GM21737 (cell line): ENCODE results near the gene LTC4S.
"Not testable (repeated sequence)": the region's sequence is repeated elsewhere in the genome, so short reads cannot be mapped to it uniquely, and the experiment has no call there.

Source experiments
- ATAC-seq: cut with Tn5 transposase; IDR thresholded peaks from one replicate; pipeline ENCODE4 v1.9.1; 2021; ENCODE audit warnings: mild to moderate bottlenecking, moderate library complexity; ENCODE audit not compliant: unreplicated experiment

Gene LTC4S

GRCh38 chr5:179769271-179769670 is 24.5 kb upstream of the LTC4S start:
- no peak for ATAC-seq

GRCh38 chr5:179769796-179770195 is 24.0 kb upstream of the LTC4S start:
- ATAC-seq: no peak

GRCh38 chr5:179771311-179771895 is 22.4 kb upstream of the LTC4S start:
- no peak for ATAC-seq

GRCh38 chr5:179772351-179772750 is 21.4 kb upstream of the LTC4S start:
- ATAC-seq: no peak

GRCh38 chr5:179773686-179774040 is 20.1 kb upstream of the LTC4S start:
- no peak for ATAC-seq

GRCh38 chr5:179774442-179774841 is 19.3 kb upstream of the LTC4S start:
- no peak for ATAC-seq

GRCh38 chr5:179776411-179776938 is 17.3 kb upstream of the LTC4S start:
- no peak for ATAC-seq

- no peak for ATAC-seq
These were observed 16.3 kb upstream of the LTC4S start for GRCh38 chr5:179777456-179777855.

- no peak for ATAC-seq
These were observed 15.9 kb upstream of the LTC4S start for GRCh38 chr5:179777909-179778308.

GRCh38 chr5:179778591-179778990 is 15.2 kb upstream of the LTC4S start:
- no peak for ATAC-seq

- no peak for ATAC-seq
These were observed 14.0 kb upstream of the LTC4S start for GRCh38 chr5:179779826-179780225.

GRCh38 chr5:179780362-179780761 is 13.4 kb upstream of the LTC4S start:
- ATAC-seq: no peak

GRCh38 chr5:179781846-179782245 is 11.9 kb upstream of the LTC4S start:
- ATAC-seq: no peak

- no peak for ATAC-seq
These were observed 10.7 kb upstream of the LTC4S start for GRCh38 chr5:179783128-179783527.

- no peak for ATAC-seq
These were observed 6.9 kb upstream of the LTC4S start for GRCh38 chr5:179786861-179787260.

GRCh38 chr5:179788193-179788854 is 5.5 kb upstream of the LTC4S start:
- no peak for ATAC-seq

GRCh38 chr5:179789278-179789677 is 4.5 kb upstream of the LTC4S start:
- ATAC-seq: not testable (repeated sequence)

GRCh38 chr5:179791881-179792611 is 1.7 kb upstream of the LTC4S start:
- ATAC-seq: no peak

- no peak for ATAC-seq
These were observed 946 bp upstream of the LTC4S start for GRCh38 chr5:179792612-179793467.

GRCh38 chr5:179794171-179794570 is 385 bp downstream of the LTC4S start:
- no peak for ATAC-seq

GRCh38 chr5:179794575-179794974 is 789 bp downstream of the LTC4S start:
- no peak for ATAC-seq
